Small intestine (tissue), 7 donors: ENCODE data around the gene TNFAIP8L1. TPM values are rescaled to one million over a fixed set of nuclear protein-coding genes. Genes with fewer than 3 reads are reported as not detected.

ENCODE experiments used
- DNase-seq, 2 donors: peaks; one replicate each; pipeline versions ENCODE4 v3.0.0 to v3.0.0-alpha.2; 2013
- FAIRE-seq: peaks from 2 replicates; lab custom pipeline; 2012; peaks lifted over from hg19 to GRCh38; lab: Jason Lieb, UNC
- H3K27ac ChIP-seq, 3 donors: one replicate each; pipeline ENCODE4 v1.5.1; 2013; ENCODE audit warnings: low read length in 2 of 3, mild to moderate bottlenecking in 2 of 3, control low read depth in 1 of 3, inconsistent platforms in 1 of 3, low read depth in 1 of 3, moderate library complexity in 1 of 3
- H3K27me3 ChIP-seq, 3 donors: one replicate each; pipeline ENCODE4 v1.6.1; 2013; ENCODE audit warnings: low read length in 3 of 3, inconsistent platforms in 1 of 3; ENCODE audit not compliant: control insufficient read depth in 3 of 3, insufficient read depth in 3 of 3
- H3K36me3 ChIP-seq, 3 donors: one replicate each; pipeline ENCODE4 v1.6.1; 2013; ENCODE audit warnings: low read length in 3 of 3, inconsistent platforms in 1 of 3, low read depth in 1 of 3, mild to moderate bottlenecking in 1 of 3, moderate library complexity in 1 of 3; ENCODE audit not compliant: control insufficient read depth in 3 of 3, insufficient read depth in 2 of 3
- H3K4me1 ChIP-seq, 3 donors: one replicate each; pipeline ENCODE4 v1.6.1; 2013; ENCODE audit warnings: low read length in 2 of 3, inconsistent platforms in 1 of 3, low read depth in 1 of 3, mild to moderate bottlenecking in 1 of 3, moderate library complexity in 1 of 3; ENCODE audit not compliant: control insufficient read depth in 3 of 3, insufficient read depth in 2 of 3
- H3K4me3 ChIP-seq, 3 donors: one replicate each; pipeline ENCODE4 v1.5.1; 2013; ENCODE audit warnings: low read length in 3 of 3, control low read depth in 1 of 3, inconsistent platforms in 1 of 3, low read depth in 1 of 3, mild to moderate bottlenecking in 1 of 3, moderate library complexity in 1 of 3
- H3K9me3 ChIP-seq, 2 donors: one replicate each; pipeline ENCODE4 v1.6.1; 2013; ENCODE audit warnings: low read depth in 1 of 2, low read length in 1 of 2; ENCODE audit not compliant: control insufficient read depth in 2 of 2, insufficient read depth in 1 of 2
- WGBS, 3 donors: extraction: QIAGEN DNeasy Blood & Tissue Kit; methylation state at CpG; one replicate each; pipeline ENCODE4 v1.1.7; 2013; 5-methylcytosine and 5-hydroxymethylcytosine counted together
- polyA plus RNA-seq, 4 donors: library from polyadenylated mRNA; stranded (reverse) in 3 of 4; unstranded in 1 of 4; fragments of 200-250 nt in 3 of 4; fragments of 120-200 nt in 1 of 4; gene quantifications; one replicate each; pipeline versions ENCODE4 v1.2.1 to v1.2.3, GENCODE V29; 2013
- donor health status: healthy with polysubstance abuse.
- donor health status: control.
- donor health status: control.
- donor health status: Bipolar disorder and iron deficiency.
- donor health status: healthy.

Gene TNFAIP8L1
- polyA plus RNA-seq, 4 donors, result 8.9 to 24.6 (median 16.0) TPM

DNA sequence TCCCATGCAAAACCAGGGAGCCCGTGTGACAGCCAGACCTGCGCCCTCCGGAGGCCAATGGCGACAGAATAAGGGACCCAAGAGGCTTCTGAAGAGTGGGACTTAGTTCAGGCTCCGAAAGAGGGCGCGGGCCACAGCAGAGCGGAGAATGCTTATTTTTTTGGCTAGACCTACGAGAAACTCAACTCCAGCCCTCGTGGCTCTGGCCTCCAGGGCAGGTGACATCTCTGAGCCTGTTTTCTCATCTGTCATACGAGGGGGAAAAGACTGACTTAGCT, 61.3 kb downstream of the TNFAIP8L1 start:
- DNase-seq (no peak), FAIRE-seq (no peak)
- Histone ChIP-seq H3K4me1 (peaks cover 0 to 11% (median 0%) of the 10 kb centered on the region in 3 donors), H3K9me3 (no peaks in the 10 kb centered on the region), H3K27me3 (no peaks in the 10 kb centered on the region), H3K4me3 (no peak overlapping the region), H3K36me3 (peaks cover 25 to 89% (median 34%) of the 10 kb centered on the region in 3 donors), H3K27ac (no peak overlapping the region)
- WGBS, 3 donors, result 90 to 94% (median 93%) methylated on average over 11 of the region's 11 CpGs

DNA sequence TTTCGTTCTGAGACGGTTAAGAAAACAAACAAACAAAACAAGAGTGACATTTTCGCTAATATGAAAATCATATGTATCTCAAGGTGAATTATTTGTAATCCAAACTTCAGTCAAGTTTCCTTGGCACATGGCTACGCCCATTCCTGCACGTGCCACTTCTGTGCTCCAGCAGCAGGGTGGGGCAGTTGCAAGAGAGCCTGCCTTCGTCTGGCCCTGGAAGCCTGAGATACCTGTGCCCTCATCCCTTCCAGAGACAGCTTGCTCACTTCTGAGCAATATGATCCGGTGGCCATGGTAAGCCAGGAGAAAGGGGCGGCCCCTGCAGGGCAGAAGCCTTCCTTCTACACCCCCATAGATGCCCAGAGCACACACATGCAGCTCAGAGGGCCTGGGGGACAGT, 62.2 kb downstream of the TNFAIP8L1 start:
- FAIRE-seq, result no peak
- 85 to 92% (median 90%) methylated on average over 8 of the region's 8 CpGs for WGBS, 3 donors
- H3K27ac ChIP-seq, result no peak overlapping the region
- H3K27me3 ChIP-seq, result no peaks in the 10 kb centered on the region
- H3K4me1 ChIP-seq, result peaks cover 0 to 18% (median 0%) of the 10 kb centered on the region in 3 donors
- peaks cover 27 to 86% (median 32%) of the 10 kb centered on the region in 3 donors for H3K36me3 ChIP-seq
- H3K9me3 ChIP-seq, result no peaks in the 10 kb centered on the region
- DNase-seq, result no peak
- no peak overlapping the region for H3K4me3 ChIP-seq

DNA sequence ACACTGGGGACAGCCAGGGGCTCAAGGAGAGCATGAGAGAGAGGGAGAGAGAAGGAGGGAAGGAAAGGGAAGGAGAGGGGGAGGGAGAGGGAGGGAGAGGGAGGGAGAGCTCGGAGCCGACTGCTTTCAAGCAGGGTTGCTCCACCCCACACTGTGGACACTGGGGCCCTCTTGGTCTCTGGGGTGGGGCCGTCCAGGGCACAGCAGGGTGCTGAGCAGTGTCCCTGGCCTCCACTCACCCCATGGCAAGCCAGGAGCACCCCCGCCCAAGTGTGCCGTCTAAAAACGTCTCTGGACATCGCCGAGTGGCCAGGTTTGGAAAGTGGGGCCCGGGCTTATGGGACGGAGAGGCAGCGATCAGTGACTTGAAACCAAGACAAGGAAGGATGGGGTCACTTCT, 63.4 kb downstream of the TNFAIP8L1 start:
- H3K4me3 ChIP-seq, result no peak overlapping the region
- peaks cover 26 to 83% (median 27%) of the 10 kb centered on the region in 3 donors for H3K36me3 ChIP-seq
- DNase-seq, result no peak
- H3K4me1 ChIP-seq, result peaks cover 0 to 18% (median 0%) of the 10 kb centered on the region in 3 donors
- no peak overlapping the region for H3K27ac ChIP-seq
- H3K9me3 ChIP-seq, result no peaks in the 10 kb centered on the region
- no peaks in the 10 kb centered on the region for H3K27me3 ChIP-seq
- FAIRE-seq, result no peak
- 91 to 94% (median 94%) methylated on average over 11 of the region's 11 CpGs for WGBS, 3 donors

DNA sequence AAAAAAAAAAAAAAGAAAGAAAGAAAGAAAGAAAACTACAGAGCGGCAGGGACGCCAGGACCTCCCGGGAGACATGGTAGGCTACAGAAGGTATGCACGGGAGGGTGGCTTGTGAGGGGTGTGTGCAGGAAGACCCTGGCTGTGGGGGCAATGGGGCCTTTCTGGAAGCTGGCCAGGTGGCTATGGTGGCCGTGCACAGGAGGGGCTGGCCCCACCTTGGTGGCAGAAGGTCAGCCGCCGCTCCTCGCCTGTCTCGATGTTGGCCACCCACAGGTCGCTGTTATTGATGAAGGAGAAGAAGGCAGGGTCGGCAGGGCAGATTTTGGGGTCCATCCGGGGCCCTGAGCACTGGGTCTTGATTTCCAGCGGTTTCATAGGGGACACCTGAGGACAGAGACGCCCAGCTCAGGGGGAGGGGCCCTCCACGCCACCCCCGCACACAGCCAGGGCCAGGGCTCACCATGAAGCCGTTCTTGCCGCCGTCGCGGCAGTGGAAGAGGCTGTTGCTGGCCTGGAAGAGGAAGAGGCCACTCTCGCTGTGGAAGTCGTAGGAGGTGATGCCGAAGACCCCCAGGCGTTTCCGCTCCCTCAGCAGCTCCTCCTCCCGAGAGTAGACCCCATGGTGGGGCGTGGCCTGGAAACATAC, 64.5 kb downstream of the TNFAIP8L1 start:
- H3K9me3 ChIP-seq, result no peaks in the 10 kb centered on the region
- peaks cover 26 to 79% (median 27%) of the 10 kb centered on the region in 3 donors for H3K36me3 ChIP-seq
- 95 to 97% (median 96%) methylated on average over 27 to 28 of the region's 28 CpGs for whole genome bisulfite sequencing, 3 donors
- DNase-seq (no peak), FAIRE-seq (no peak)
- no peak overlapping the region for H3K4me3 ChIP-seq
- no peaks in the 10 kb centered on the region for H3K27me3 ChIP-seq
- no peak overlapping the region for H3K27ac ChIP-seq
- H3K4me1 ChIP-seq, result peaks cover 0 to 18% (median 0%) of the 10 kb centered on the region in 3 donors

DNA sequence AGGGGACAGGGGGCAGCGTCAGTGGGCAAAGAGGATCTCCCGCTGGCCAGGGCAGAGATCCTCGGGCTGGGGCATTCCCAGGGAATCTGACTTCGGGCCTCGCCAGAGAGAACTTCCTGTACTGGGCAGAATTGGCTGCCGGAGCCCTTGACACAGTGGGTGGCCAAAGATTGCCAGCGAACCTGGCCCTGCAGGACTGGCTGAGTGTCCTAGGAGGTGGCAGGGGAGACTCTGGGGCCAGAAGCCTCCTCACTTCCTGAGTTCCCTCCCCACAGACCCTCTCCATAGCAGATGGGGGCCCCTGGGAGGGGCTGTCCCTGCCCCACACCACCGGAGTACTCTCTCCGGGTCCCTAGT, 65.0 kb downstream of the TNFAIP8L1 start:
- Histone ChIP-seq H3K27ac (no peak overlapping the region), H3K27me3 (no peaks in the 10 kb centered on the region), H3K36me3 (peaks cover 23 to 81% (median 26%) of the 10 kb centered on the region in 3 donors), H3K4me1 (peaks cover 0 to 18% (median 0%) of the 10 kb centered on the region in 3 donors), H3K4me3 (no peak overlapping the region), H3K9me3 (no peaks in the 10 kb centered on the region)
- DNase-seq (no peak), FAIRE-seq (no peak)
- WGBS, 3 donors, result 94 to 95% (median 94%) methylated on average over 9 of the region's 9 CpGs

Other genes starting within 250 kb of the TNFAIP8L1 start
- gene SH3GL1, start 239.0 kb upstream of the TNFAIP8L1 start, polyA plus RNA-seq, result 100 to 1,000 TPM in 3 of 4 donors, 10 to 100 TPM in 1; 64.9 to 132 (median 104) TPM
- gene CHAF1A, start 236.9 kb upstream of the TNFAIP8L1 start, polyA plus RNA-seq, result 10 to 100 TPM in 2 of 4 donors, 1 to 10 TPM in 2; 4.0 to 13.5 (median 9.4) TPM
- gene UBXN6, start 181.7 kb upstream of the TNFAIP8L1 start, polyA plus RNA-seq, result 100 to 1,000 TPM in 3 of 4 donors, 10 to 100 TPM in 1; 82.7 to 194 (median 133) TPM
- 10 to 100 TPM; 18.4 to 40.2 (median 28.5) TPM for gene HDGFL2, start 167.2 kb upstream of the TNFAIP8L1 start, polyA plus RNA-seq
- gene PLIN4, start 121.0 kb upstream of the TNFAIP8L1 start, polyA plus RNA-seq, result 10 to 100 TPM in 1 of 4 donors, 1 to 10 TPM in 1, under 1 TPM in 2; 0.50 to 16.9 (median 1.1) TPM
- gene PLIN5, start 104.3 kb upstream of the TNFAIP8L1 start, polyA plus RNA-seq, result 1 to 10 TPM in 3 of 4 donors, under 1 TPM in 1; 0.27 to 4.5 (median 1.9) TPM
- 1 to 10 TPM in 2 of 4 donors, under 1 TPM in 2; 0.67 to 9.8 (median 2.6) TPM for gene LRG1, start 99.5 kb upstream of the TNFAIP8L1 start, polyA plus RNA-seq
- 1 to 10 TPM in 3 of 4 donors, under 1 TPM in 1; 0.22 to 6.0 (median 2.0) TPM for gene SEMA6B, start 79.8 kb upstream of the TNFAIP8L1 start, polyA plus RNA-seq
- gene MYDGF, start 30.8 kb downstream of the TNFAIP8L1 start, polyA plus RNA-seq, result 100 to 1,000 TPM in 2 of 4 donors, 10 to 100 TPM in 2; 45.8 to 220 (median 96.1) TPM
- 10 to 100 TPM; 37.1 to 59.5 (median 43.3) TPM for gene DPP9, start 84.3 kb downstream of the TNFAIP8L1 start, polyA plus RNA-seq
- gene FEM1A, start 152.2 kb downstream of the TNFAIP8L1 start, polyA plus RNA-seq, result 1 to 10 TPM; 1.6 to 6.0 (median 3.2) TPM
- gene TICAM1, start 192.2 kb downstream of the TNFAIP8L1 start, polyA plus RNA-seq, result 10 to 100 TPM; 14.3 to 38.0 (median 20.6) TPM
- gene PLIN3, start 228.2 kb downstream of the TNFAIP8L1 start, polyA plus RNA-seq, result 100 to 1,000 TPM in 3 of 4 donors, 10 to 100 TPM in 1; 77.3 to 190 (median 145) TPM